Neural cell (in vitro differentiated cells): ENCODE data around the gene MAPKAPK5. TPM values are rescaled to one million over a fixed set of nuclear protein-coding genes. Genes with fewer than 3 reads are reported as not detected.
A peak's percentile ranks its signal among the peaks of the same experiment; 100 is the strongest.

Experiments
- H2AFZ ChIP-seq: fragments of 200-600, 300-800 bp; sonication (generic), shearing (Covaris generic); 2 replicates; pipeline ENCODE4 v1.6.0; 2014; ENCODE audit warnings: low read depth, mild to moderate bottlenecking, antibody characterized with exemption, low read length, moderate library complexity
- H3F3A ChIP-seq: fragments of 200-600 bp; shearing (Covaris generic); 2 replicates; pipeline ENCODE4 v1.6.1; 2016; ENCODE audit warnings: mild to moderate bottlenecking, moderate library complexity, mixed read lengths, antibody characterized with exemption, low read length; ENCODE audit not compliant: insufficient read depth, poor library complexity, severe bottlenecking
- H3K27ac ChIP-seq: fragments of 200-600, 300-800 bp; sonication (generic), shearing (Covaris generic); 2 replicates; pipeline ENCODE4 v1.5.1; 2014; ENCODE audit warnings: mild to moderate bottlenecking, low read length, moderate library complexity
- H3K27me3 ChIP-seq: fragments of 300-800, 200-600 bp; sonication (generic), shearing (Covaris generic); 2 replicates; pipeline ENCODE4 v1.6.0; 2014; ENCODE audit warnings: mild to moderate bottlenecking, low read depth, low read length, moderate library complexity; ENCODE audit not compliant: insufficient read depth
- H3K36me3 ChIP-seq: fragments of 300-800, 200-600 bp; sonication (generic), shearing (Covaris generic); 2 replicates; pipeline ENCODE4 v1.5.1; 2014; ENCODE audit warnings: mild to moderate bottlenecking, antibody characterized with exemption, low read length, moderate library complexity; ENCODE audit not compliant: insufficient read depth
- H3K4me2 ChIP-seq: fragments of 300-800, 200-600 bp; sonication (generic), shearing (Covaris generic); 2 replicates; pipeline ENCODE4 v1.6.0; 2014; ENCODE audit warnings: mild to moderate bottlenecking, low read length
- H3K4me3 ChIP-seq: fragments of 300-800, 200-600 bp; sonication (generic), shearing (Covaris generic); 2 replicates; pipeline ENCODE4 v1.5.1; 2014; ENCODE audit warnings: mild to moderate bottlenecking, low read length, moderate library complexity
- H3K79me2 ChIP-seq: fragments of 200-600 bp; shearing (Covaris generic); replicated peaks from 2 replicates; pipeline ENCODE4 v1.6.0; 2014; ENCODE audit warnings: mild to moderate bottlenecking, low read length, moderate library complexity; ENCODE audit not compliant: insufficient read depth
- H3K9ac ChIP-seq: fragments of 300-800, 200-600 bp; sonication (generic), shearing (Covaris generic); 2 replicates; pipeline ENCODE4 v1.6.1; 2016; ENCODE audit warnings: mild to moderate bottlenecking, low read length, mixed read lengths
- H3K9me2 ChIP-seq: fragments of 200-600 bp; shearing (Covaris generic); 2 replicates; pipeline ENCODE4 v1.6.1; 2016; ENCODE audit warnings: mild to moderate bottlenecking, low read length, mixed read lengths; ENCODE audit not compliant: insufficient read depth
- H3K9me3 ChIP-seq: fragments of 200-600, 300-800 bp; sonication (generic), shearing (Covaris generic); 2 replicates; pipeline ENCODE4 v1.6.1; 2016; ENCODE audit warnings: mild to moderate bottlenecking, mixed run types, low read length, moderate library complexity, mixed read lengths
- H4K20me1 ChIP-seq: fragments of 200-600 bp; shearing (Covaris generic); 2 replicates; pipeline ENCODE4 v1.6.1; 2016; ENCODE audit warnings: mild to moderate bottlenecking, mixed run types; ENCODE audit not compliant: insufficient read depth
- EP300 ChIP-seq: fragments of 450-650 bp; conservative IDR thresholded peaks from 2 replicates; pipeline ENCODE4 v1.6.1; 2014; ENCODE audit warnings: antibody characterized with exemption, mild to moderate bottlenecking, moderate library complexity; ENCODE audit not compliant: poor library complexity, severe bottlenecking
- EZH2 ChIP-seq: fragments of 200-600, 300-800 bp; shearing (Covaris generic), sonication (generic); IDR thresholded peaks from 2 replicates; pipeline ENCODE4 v1.6.1; 2014; ENCODE audit warnings: antibody characterized with exemption, low read length, borderline replicate concordance, mild to moderate bottlenecking; ENCODE audit not compliant: insufficient read depth, poor library complexity, severe bottlenecking
- MXI1 ChIP-seq: fragments of 450-650 bp; conservative IDR thresholded peaks from 2 replicates; pipeline ENCODE4 v1.6.1; 2014; ENCODE audit warnings: antibody characterized with exemption, mild to moderate bottlenecking; ENCODE audit not compliant: poor library complexity, severe bottlenecking
- POLR2AphosphoS5 ChIP-seq: IDR thresholded peaks from 2 replicates; pipeline ENCODE4 v1.6.1; 2012
- RAD21 ChIP-seq: fragments of 450-650 bp; conservative IDR thresholded peaks from 2 replicates; pipeline ENCODE4 v1.6.1; 2014; ENCODE audit warnings: antibody characterized with exemption, mild to moderate bottlenecking, moderate library complexity
- SMC3 ChIP-seq: fragments of 450-650 bp; conservative IDR thresholded peaks from 2 replicates; pipeline ENCODE4 v1.6.1; 2014; ENCODE audit warnings: antibody characterized with exemption, mild to moderate bottlenecking, moderate library complexity; ENCODE audit not compliant: poor library complexity
- TAF1 ChIP-seq: IDR thresholded peaks from 2 replicates; pipeline ENCODE4 v1.6.1; 2012; ENCODE audit warnings: low read depth
- polyA plus RNA-seq: library from polyadenylated mRNA; depleted of rRNA; stranded (reverse); fragments of >200 nt; gene quantifications from 2 replicates; pipeline ENCODE4 v1.2.3, GENCODE V29; 2014
- TF ChIP-seq, protein P1 (sequence below): fragments of 450-650 bp; IDR thresholded peaks from 2 replicates; pipeline ENCODE4 v1.5.1; 2014; ENCODE audit warnings: antibody characterized with exemption, mild to moderate bottlenecking, moderate library complexity; ENCODE audit not compliant: poor library complexity, severe bottlenecking
- TF ChIP-seq, protein P2 (sequence below): IDR thresholded peaks from 2 replicates; pipeline ENCODE4 v1.6.1; 2012; ENCODE audit warnings: borderline replicate concordance

MAPKAPK5 gene
- polyA plus RNA-seq, 1 donor from 2014 or later, result 93.7 TPM

DNA sequence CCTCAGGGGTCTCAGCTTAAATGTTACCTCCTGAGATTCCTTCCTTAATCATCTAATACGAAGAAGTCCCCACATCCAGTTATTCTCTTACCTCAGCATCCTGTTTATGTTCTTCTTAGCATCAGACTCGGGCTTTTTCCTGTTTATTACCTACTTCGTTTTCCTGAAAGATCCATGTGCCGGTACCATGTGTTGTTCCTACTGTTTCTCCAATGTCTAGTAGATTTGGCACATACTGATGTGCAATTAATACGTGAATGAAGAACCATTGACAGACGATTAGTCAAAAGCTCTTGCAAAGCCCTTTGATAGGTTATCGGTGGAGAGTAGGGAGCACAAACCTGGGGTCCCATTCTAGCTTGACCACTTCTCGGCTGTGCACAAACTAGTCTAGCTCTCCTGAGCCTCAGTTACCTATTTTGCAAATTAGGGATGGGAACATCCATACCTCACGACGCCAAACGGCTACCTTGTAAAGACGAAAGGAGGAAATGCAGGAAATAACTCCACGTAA, 735 bp upstream of the MAPKAPK5 start:
- no peaks in the 10 kb centered on the region for H3K9me2 ChIP-seq
- no peaks in the 10 kb centered on the region for H3F3A ChIP-seq
- H3K4me2 ChIP-seq, result peak overlapping the region; percentile 47
- H4K20me1 ChIP-seq, result no peaks in the 10 kb centered on the region
- H3K9ac ChIP-seq, result peak overlapping the region; percentile 92
- no peaks in the 10 kb centered on the region for H3K27me3 ChIP-seq
- H3K9me3 ChIP-seq, result no peaks in the 10 kb centered on the region
- H3K36me3 ChIP-seq, result peaks cover 10% of the 10 kb centered on the region
- peaks cover 56% of the 10 kb centered on the region for H3K79me2 ChIP-seq
- H3K27ac ChIP-seq, result peak overlapping the region; percentile 95
- peak overlapping the region; percentile 81 for H3K4me3 ChIP-seq
- TF ChIP-seq MXI1 (no peak), EP300 (no peak), EZH2 (no peak), RAD21 (no peak), POLR2AphosphoS5 (no peak), TAF1 (no peak), SMC3 (no peak)
- TF ChIP-seq, protein P1, sequence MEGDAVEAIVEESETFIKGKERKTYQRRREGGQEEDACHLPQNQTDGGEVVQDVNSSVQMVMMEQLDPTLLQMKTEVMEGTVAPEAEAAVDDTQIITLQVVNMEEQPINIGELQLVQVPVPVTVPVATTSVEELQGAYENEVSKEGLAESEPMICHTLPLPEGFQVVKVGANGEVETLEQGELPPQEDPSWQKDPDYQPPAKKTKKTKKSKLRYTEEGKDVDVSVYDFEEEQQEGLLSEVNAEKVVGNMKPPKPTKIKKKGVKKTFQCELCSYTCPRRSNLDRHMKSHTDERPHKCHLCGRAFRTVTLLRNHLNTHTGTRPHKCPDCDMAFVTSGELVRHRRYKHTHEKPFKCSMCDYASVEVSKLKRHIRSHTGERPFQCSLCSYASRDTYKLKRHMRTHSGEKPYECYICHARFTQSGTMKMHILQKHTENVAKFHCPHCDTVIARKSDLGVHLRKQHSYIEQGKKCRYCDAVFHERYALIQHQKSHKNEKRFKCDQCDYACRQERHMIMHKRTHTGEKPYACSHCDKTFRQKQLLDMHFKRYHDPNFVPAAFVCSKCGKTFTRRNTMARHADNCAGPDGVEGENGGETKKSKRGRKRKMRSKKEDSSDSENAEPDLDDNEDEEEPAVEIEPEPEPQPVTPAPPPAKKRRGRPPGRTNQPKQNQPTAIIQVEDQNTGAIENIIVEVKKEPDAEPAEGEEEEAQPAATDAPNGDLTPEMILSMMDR, result no peak
- TF ChIP-seq, protein P2, sequence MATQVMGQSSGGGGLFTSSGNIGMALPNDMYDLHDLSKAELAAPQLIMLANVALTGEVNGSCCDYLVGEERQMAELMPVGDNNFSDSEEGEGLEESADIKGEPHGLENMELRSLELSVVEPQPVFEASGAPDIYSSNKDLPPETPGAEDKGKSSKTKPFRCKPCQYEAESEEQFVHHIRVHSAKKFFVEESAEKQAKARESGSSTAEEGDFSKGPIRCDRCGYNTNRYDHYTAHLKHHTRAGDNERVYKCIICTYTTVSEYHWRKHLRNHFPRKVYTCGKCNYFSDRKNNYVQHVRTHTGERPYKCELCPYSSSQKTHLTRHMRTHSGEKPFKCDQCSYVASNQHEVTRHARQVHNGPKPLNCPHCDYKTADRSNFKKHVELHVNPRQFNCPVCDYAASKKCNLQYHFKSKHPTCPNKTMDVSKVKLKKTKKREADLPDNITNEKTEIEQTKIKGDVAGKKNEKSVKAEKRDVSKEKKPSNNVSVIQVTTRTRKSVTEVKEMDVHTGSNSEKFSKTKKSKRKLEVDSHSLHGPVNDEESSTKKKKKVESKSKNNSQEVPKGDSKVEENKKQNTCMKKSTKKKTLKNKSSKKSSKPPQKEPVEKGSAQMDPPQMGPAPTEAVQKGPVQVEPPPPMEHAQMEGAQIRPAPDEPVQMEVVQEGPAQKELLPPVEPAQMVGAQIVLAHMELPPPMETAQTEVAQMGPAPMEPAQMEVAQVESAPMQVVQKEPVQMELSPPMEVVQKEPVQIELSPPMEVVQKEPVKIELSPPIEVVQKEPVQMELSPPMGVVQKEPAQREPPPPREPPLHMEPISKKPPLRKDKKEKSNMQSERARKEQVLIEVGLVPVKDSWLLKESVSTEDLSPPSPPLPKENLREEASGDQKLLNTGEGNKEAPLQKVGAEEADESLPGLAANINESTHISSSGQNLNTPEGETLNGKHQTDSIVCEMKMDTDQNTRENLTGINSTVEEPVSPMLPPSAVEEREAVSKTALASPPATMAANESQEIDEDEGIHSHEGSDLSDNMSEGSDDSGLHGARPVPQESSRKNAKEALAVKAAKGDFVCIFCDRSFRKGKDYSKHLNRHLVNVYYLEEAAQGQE, result no peak
- peak overlapping the region; percentile 83 for H2AFZ ChIP-seq

DNA sequence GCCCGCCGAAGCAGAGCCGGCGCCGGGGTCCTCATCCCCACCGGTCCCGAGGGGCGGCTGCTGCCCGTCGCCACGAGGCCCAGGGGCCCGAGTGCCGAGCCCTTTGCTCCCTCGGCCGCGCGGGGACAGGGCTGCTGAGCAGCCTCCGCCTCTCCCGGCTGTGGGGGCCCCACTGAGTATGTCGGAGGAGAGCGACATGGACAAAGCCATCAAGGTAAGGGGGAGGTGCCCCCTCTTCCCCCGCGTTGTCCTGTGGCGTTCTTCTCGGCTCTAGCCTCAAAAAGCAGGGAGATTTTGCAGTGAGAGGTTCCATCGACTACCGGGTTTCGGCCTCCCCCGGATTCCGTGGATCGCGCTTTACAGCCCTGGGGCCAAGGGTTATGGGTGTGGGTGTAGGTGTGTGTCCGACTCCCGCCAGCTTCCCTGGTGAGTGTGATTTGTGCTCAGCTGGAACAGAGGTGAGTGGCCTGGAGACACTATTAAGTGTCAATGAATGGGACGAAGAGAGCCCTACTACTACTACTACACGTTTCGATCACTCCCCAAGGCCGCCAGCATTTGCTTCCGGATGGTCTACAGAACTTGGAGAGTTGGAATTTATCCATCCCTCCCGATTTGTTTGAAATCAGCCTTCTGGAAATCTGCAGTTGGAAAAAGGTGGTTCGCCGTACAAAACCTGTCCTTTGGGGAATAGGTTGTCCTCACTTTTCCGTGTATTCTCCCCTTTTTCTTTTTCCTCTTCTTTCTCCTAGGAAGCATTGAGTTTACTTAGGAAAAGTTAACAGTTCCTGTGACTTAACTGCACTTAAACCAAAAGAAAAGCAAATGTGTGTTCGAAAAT, 748 bp downstream of the MAPKAPK5 start:
- Histone ChIP-seq H4K20me1 (no peaks in the 10 kb centered on the region), H3F3A (no peaks in the 10 kb centered on the region), H3K4me3 (peak overlapping the region; percentile 81), H2AFZ (peak overlapping the region; percentile 83), H3K27ac (peak overlapping the region; percentile 95), H3K79me2 (peaks cover 65% of the 10 kb centered on the region), H3K9me2 (no peaks in the 10 kb centered on the region), H3K27me3 (no peaks in the 10 kb centered on the region), H3K4me2 (peak overlapping the region; percentile 38), H3K9ac (peak overlapping the region; percentile 92), H3K36me3 (peaks cover 10% of the 10 kb centered on the region), H3K9me3 (no peaks in the 10 kb centered on the region)
- TF ChIP-seq MXI1 (no peak), TAF1 (peak; percentile 28)
